IPS DF 4.7 (cell line): ENCODE data around the gene THOC5.
A peak's percentile ranks its signal among the peaks of the same experiment; 100 is the strongest.
"Not testable (repeated sequence)": the region's sequence is repeated elsewhere in the genome, so short reads cannot be mapped to it uniquely, and the experiment has no call there.

ENCODE experiments used
- DNase-seq: peaks from one replicate; pipeline ENCODE4 v3.0.0-alpha.2; 2013; ENCODE audit warnings: low spot score; ENCODE audit errors: extremely low read depth

The THOC5 gene

GRCh38 chr22:29553351-29554224, at the start of gene THOC5:
Gene THOC5 (minus strand): TSS chr22:29553757. CDS start chr22:29549147, 4,610 bp downstream.
- DNase-seq = peak; percentile 75

- no peak for DNase-seq
These were observed 45.1 kb upstream of the THOC5 start for GRCh38 chr22:29598684-29599020.

GRCh38 chr22:29597871-29598683, 44.5 kb upstream of the THOC5 start:
- DNase-seq = not testable (repeated sequence)

- no peak for DNase-seq
These were observed 42.9 kb upstream of the THOC5 start for GRCh38 chr22:29596408-29596807.

GRCh38 chr22:29594447-29594846, 40.9 kb upstream of the THOC5 start:
- not testable (repeated sequence) for DNase-seq

- DNase-seq = no peak
These were observed 40.4 kb upstream of the THOC5 start for GRCh38 chr22:29593923-29594322.

- DNase-seq = no peak
These were observed 34.6 kb upstream of the THOC5 start for GRCh38 chr22:29587938-29588699.

- DNase-seq = not testable (repeated sequence)
These were observed 32.7 kb upstream of the THOC5 start for GRCh38 chr22:29586193-29586705.

GRCh38 chr22:29584975-29585374, 31.4 kb upstream of the THOC5 start:
- no peak for DNase-seq

- DNase-seq = no peak
These were observed 28.2 kb upstream of the THOC5 start for GRCh38 chr22:29581799-29582198.

- DNase-seq = no peak
These were observed 26.7 kb upstream of the THOC5 start for GRCh38 chr22:29580200-29580810.

GRCh38 chr22:29578462-29579200, 25.1 kb upstream of the THOC5 start:
- DNase-seq = no peak

GRCh38 chr22:29574762-29575450, 21.3 kb upstream of the THOC5 start:
- no peak for DNase-seq

- DNase-seq = no peak
These were observed 17.5 kb upstream of the THOC5 start for GRCh38 chr22:29570912-29571549.

GRCh38 chr22:29570456-29570855, 16.9 kb upstream of the THOC5 start:
- DNase-seq = no peak

GRCh38 chr22:29569011-29569678, 15.6 kb upstream of the THOC5 start:
- DNase-seq = no peak

- DNase-seq = no peak
These were observed 13.8 kb upstream of the THOC5 start for GRCh38 chr22:29567338-29567737.

GRCh38 chr22:29566513-29566912, 13.0 kb upstream of the THOC5 start:
- not testable (repeated sequence) for DNase-seq
